Retinal pigment epithelial cell (primary cell): ENCODE results near the gene TSPEAR.
"Not testable (repeated sequence)": the region's sequence is repeated elsewhere in the genome, so short reads cannot be mapped to it uniquely, and the experiment has no call there.

Experiments used
- DNase-seq: peaks from one replicate; pipeline ENCODE4 v3.0.0-alpha.2; 2010; ENCODE audit warnings: low read depth
- H3K4me3 ChIP-seq: 2 replicates; pipeline ENCODE4 v1.5.1; 2011; ENCODE audit warnings: mild to moderate bottlenecking, low read length, control low read depth, moderate library complexity
- TF ChIP-seq, protein P1 (sequence below): conservative IDR thresholded peaks from 2 replicates; pipeline ENCODE4 v1.5.1; 2011; ENCODE audit warnings: low read depth, low read length, control low read depth, inconsistent platforms

The TSPEAR gene

DNA sequence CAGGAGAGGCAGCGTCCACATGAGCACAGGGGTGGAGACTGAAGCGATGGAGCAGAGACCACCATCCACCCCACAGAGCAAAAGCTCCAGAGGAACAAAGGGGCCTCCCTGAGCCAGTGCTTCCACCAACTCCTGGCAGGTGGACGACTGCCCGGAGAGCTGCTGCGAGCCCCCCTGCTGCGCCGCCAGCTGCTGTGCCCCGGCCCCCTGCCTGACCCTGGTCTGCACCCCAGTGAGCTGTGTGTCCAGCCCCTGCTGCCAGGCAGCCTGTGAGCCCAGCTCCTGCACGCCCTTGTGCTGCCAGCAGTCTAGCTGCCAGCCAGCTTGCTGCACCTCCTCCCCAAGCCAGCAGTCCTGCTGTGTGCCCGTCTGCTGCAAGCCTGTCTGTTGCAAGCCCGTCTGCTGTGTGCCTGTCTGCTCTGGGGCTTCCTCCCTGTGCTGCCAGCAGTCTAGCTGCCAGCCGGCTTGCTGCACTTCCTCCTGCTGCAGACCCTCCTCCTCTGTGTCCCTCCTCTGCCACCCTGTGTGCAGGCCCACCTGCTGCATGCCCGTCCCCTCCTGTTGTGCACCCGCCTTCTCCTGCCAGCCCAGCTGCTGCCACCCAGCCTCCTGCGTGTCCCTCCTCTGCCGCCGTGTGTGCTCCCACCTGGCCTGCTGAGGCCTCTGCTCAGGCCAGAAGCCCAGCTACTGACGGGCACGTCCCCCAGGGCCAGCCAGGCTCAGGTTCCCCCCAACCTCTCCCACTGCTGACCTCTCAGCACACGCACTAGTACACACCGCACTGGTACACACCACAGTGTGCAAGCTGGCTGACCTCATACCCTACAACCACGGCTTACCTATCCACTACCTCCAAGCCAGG lies 9.0 kb downstream of the TSPEAR start:
- H3K4me3 ChIP-seq: no peak overlapping the region
- DNase-seq: no peak
- TF ChIP-seq, protein P1, sequence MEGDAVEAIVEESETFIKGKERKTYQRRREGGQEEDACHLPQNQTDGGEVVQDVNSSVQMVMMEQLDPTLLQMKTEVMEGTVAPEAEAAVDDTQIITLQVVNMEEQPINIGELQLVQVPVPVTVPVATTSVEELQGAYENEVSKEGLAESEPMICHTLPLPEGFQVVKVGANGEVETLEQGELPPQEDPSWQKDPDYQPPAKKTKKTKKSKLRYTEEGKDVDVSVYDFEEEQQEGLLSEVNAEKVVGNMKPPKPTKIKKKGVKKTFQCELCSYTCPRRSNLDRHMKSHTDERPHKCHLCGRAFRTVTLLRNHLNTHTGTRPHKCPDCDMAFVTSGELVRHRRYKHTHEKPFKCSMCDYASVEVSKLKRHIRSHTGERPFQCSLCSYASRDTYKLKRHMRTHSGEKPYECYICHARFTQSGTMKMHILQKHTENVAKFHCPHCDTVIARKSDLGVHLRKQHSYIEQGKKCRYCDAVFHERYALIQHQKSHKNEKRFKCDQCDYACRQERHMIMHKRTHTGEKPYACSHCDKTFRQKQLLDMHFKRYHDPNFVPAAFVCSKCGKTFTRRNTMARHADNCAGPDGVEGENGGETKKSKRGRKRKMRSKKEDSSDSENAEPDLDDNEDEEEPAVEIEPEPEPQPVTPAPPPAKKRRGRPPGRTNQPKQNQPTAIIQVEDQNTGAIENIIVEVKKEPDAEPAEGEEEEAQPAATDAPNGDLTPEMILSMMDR: no peak

DNA sequence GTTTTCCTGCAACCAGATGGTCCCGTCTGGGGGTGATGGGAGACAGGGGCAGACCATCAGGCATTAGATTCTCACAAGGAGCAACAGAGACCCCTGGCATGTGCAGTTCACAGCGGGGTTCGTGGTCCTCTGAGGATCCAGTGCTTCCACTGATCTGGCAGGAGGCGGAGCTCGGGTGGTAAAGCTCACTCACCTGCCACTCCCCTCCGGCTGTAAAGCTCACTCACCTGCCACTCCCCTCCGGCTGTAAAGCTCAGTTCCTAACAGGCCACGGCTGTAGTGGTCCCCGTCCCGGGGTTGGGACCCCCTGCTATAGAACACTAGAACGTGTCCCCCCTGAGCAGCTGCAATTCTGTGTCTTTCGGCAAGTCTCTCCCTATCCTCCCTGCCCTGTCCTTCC lies 9.8 kb downstream of the TSPEAR start:
- DNase-seq: no peak
- TF ChIP-seq, protein P1: no peak
- H3K4me3 ChIP-seq: no peak overlapping the region

DNA sequence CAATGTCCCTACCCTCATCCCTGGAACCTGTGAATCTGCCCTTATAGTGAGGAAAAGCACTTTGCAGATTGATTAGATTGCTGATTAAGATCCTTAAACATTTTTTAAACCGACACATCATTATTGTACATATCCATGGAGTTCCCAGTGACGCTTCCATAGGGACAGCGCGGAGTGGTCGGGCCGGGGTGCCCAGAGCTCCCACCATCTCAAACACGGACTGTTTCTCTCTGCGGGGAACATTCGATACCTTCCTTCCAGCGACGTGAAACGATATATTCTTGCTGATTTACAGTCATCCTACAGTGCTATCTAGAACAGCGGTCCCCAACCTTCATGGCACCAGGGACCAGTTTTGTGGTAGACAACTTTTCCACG lies 10.4 kb downstream of the TSPEAR start:
- DNase-seq: no peak
- TF ChIP-seq, protein P1: no peak

DNA sequence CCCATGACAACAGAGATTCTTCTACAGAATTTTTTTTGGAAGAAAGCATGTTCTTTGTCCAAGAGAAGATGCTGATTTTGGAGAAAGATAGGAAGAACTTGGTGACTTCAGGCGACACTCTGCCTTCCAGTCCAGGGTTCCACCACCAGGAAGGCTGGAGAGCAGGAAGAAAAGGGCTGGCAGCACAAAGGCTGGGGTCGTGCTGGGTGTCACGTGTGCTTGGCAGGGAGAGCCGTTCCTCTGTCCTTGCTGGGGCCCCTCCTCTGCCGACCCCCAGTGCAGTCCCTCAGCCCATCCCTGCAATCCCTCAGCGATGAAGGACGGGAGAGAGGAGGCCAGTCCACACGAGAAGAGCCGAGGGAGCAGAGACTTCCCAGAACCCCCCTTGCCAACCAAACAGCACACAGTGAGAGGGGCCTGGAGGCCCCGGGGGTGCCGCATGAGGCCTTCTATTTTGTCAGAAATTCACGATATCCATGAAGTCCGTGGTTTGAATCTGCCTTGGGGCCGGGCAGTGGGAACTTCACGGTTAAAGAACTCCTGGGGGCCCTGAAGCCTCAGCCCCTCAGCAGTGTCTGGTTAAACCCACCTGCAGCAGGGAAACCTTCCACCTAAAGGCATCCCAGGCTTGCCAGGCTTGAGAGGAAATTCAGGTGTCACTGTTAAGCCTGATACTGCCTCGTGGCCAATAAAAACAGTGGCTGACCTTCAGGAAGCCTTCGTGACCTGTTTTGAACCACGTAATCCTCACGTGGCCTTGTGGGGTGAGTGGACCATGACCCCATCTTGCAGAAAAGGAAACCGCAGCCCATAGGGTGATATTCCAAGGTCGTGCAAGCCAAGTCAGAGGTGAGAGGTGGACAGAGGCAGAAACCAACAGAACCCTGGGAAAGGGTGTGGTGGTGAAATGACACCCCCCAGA lies 11.0 kb downstream of the TSPEAR start:
- no peak overlapping the region for H3K4me3 ChIP-seq
- TF ChIP-seq, protein P1: no peak
- no peak for DNase-seq

More for the DNA sequence above, 10.4 kb downstream of the TSPEAR start:
- no peak overlapping the region for H3K4me3 ChIP-seq

DNA sequence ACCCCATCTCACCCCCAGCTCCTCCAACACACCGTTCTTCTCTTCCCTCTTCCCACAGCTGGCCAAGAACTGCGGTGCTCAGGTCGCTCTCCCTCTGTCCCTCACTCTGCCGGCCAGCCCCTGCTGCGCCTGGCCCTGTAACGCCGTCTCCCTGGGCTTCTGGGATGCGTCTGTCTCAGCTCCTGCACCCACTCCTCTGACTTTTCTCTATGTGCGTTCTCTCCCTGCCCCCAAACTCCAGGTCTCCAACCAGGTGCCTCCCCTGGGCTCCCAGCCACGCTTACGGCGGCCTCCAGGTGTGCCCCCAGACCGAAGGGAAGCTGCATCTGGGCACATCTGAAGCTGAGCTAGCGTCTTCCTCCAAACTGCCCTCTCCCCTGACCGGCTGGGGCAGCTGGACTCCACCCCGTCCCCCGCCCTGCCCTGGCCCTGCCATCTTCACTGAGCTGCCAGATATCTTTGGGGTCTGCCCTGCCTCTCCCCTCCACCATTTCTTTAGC lies 11.8 kb downstream of the TSPEAR start:
- H3K4me3 ChIP-seq: no peak overlapping the region
- TF ChIP-seq, protein P1: no peak
- no peak for DNase-seq

DNA sequence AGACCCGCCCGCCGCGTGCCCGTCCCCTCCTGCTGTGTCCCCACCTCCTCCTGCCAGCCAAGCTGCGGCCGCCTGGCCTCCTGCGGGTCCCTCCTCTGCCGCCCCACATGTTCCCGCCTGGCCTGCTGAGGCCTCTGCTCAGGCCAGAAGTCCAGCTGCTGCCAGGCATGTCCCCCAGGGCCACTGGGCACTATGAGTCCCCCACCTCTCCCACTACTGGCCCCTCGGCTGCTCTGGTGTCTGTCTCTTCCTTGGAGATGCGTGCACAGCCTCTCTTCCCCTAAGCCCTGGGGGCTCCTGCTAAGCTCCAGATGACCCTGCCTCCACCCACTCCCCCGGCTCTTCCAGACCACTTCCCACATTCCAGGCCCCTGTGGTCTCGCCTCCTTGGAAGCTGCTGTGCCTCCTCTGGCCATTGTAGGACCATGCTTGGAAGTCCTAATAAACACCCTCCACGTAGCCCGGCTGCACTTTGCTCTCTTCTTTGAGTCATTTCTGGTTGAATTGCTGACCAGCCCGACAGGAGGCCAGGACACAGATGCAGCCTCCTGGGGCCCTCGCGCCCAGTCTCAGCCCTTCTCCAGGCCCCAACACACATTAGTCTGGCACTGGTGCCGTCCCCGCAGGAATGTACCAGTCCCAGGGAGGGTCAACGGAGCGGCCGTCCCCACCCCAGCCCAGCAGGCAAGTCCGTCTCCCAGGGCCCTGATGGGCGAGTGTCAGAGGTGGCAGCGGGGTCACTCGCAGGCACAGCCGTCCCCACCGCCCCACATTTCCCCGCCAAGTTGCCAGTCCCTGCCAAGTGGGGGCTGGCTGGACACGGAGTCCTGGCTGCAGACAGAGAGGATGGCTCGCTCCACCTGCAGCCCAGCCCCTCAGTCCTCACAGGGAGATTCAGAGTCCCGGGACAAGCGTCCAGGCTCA lies 13.3 kb downstream of the TSPEAR start:
- TF ChIP-seq, protein P1: no peak
- no peak for DNase-seq
- no peak overlapping the region for H3K4me3 ChIP-seq

DNA sequence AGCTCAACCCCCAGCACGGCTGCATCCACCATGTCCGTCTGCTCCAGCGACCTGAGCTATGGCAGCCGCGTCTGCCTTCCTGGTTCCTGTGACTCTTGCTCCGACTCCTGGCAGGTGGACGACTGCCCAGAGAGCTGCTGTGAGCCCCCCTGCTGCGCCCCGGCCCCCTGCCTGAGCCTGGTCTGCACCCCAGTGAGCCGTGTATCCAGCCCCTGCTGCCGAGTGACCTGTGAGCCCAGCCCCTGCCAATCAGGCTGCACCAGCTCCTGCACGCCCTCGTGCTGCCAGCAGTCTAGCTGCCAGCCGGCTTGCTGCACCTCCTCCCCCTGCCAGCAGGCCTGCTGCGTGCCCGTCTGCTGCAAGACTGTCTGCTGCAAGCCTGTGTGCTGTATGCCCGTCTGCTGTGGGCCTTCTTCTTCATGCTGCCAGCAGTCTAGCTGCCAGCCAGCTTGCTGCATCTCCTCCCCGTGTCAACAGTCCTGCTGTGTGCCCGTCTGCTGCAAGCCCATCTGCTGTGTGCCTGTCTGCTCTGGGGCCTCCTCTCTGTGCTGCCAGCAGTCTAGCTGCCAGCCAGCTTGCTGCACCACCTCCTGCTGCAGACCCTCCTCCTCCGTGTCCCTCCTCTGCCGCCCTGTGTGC lies 14.1 kb downstream of the TSPEAR start, which contains the start of gene KRTAP10-12:
Gene KRTAP10-12 (plus strand): TSS at position 1 of the 639 bp plus-strand sequence. CDS start 30 bp downstream, at position 31.
- not testable (repeated sequence) for H3K4me3 ChIP-seq, DNase-seq
